CD14-positive monocyte (primary cell): ENCODE measurements around the gene PARS2. TPM values are rescaled to one million over a fixed set of nuclear protein-coding genes. Genes with fewer than 3 reads are reported as not detected.

Source experiments
- DNase-seq, 3 donors: peaks; one replicate each; pipeline ENCODE4 v3.0.0-alpha.2; 2011 to 2022
- H2AFZ ChIP-seq: 2 replicates; pipeline ENCODE4 v1.6.0; 2012; ENCODE audit warnings: mild to moderate bottlenecking, low read depth, low read length, inconsistent platforms; ENCODE audit not compliant: insufficient read depth, poor library complexity, severe bottlenecking
- H3K27ac ChIP-seq, 2 donors: 1 replicate in 1 of 2; 2 replicates in 1 of 2; pipeline ENCODE4 v1.5.1; 2012 to 2013; ENCODE audit warnings: low read length in 2 of 2, control low read depth in 1 of 2, inconsistent platforms in 1 of 2, low read depth in 1 of 2, mild to moderate bottlenecking in 1 of 2
- H3K27me3 ChIP-seq, 2 donors: one replicate each; pipeline versions ENCODE4 v1.6.0 to v1.6.1; 2011 to 2013; ENCODE audit warnings: low read length in 2 of 2; ENCODE audit not compliant: control insufficient read depth in 2 of 2, insufficient read depth in 2 of 2
- H3K36me3 ChIP-seq, 2 donors: replicated peaks in 1 of 2; 1 replicate in 1 of 2; 2 replicates in 1 of 2; pipeline versions ENCODE4 v1.5.1 to v1.6.1; 2012 to 2013; ENCODE audit warnings: low read length in 2 of 2, control low read depth in 1 of 2, inconsistent platforms in 1 of 2, mild to moderate bottlenecking in 1 of 2; ENCODE audit not compliant: insufficient read depth in 2 of 2, control insufficient read depth in 1 of 2
- H3K4me1 ChIP-seq, 2 donors: 1 replicate in 1 of 2; 2 replicates in 1 of 2; pipeline versions ENCODE4 v1.5.1 to v1.6.1; 2012 to 2013; ENCODE audit warnings: low read length in 2 of 2, control low read depth in 1 of 2, inconsistent platforms in 1 of 2, mild to moderate bottlenecking in 1 of 2, moderate library complexity in 1 of 2; ENCODE audit not compliant: insufficient read depth in 2 of 2, control insufficient read depth in 1 of 2
- H3K4me2 ChIP-seq: replicated peaks from 2 replicates; pipeline ENCODE3; 2012; ENCODE audit warnings: low read length, moderate library complexity, mild to moderate bottlenecking; ENCODE audit not compliant: poor library complexity, severe bottlenecking; ENCODE audit errors: extremely low read depth
- H3K4me3 ChIP-seq, 3 experiments: fragments of 200-600 bp in 1 of 3; sonication (generic) in 1 of 3; replicated peaks in 1 of 3; 1 replicate in 2 of 3; 2 replicates in 1 of 3; pipeline ENCODE4 v1.5.1; 2011 to 2013; ENCODE audit warnings: low read length in 3 of 3, mild to moderate bottlenecking in 3 of 3, control low read depth in 2 of 3, low read depth in 2 of 3, inconsistent platforms in 1 of 3, moderate library complexity in 1 of 3
- H3K79me2 ChIP-seq: 2 replicates; pipeline ENCODE4 v1.6.0; 2012; ENCODE audit warnings: mild to moderate bottlenecking, control low read depth, inconsistent platforms, low read length, moderate library complexity; ENCODE audit not compliant: insufficient read depth
- H3K9ac ChIP-seq: 2 replicates; pipeline ENCODE4 v1.6.0; 2017; ENCODE audit warnings: low read length, mild to moderate bottlenecking; ENCODE audit not compliant: insufficient read depth, poor library complexity, severe bottlenecking
- H3K9me3 ChIP-seq, 2 donors: replicated peaks in 1 of 2; 1 replicate in 1 of 2; 2 replicates in 1 of 2; pipeline versions ENCODE4 v1.5.1 to v1.6.1; 2012 to 2013; ENCODE audit warnings: low read length in 2 of 2, control low read depth in 1 of 2; ENCODE audit not compliant: control insufficient read depth in 1 of 2, insufficient read depth in 1 of 2
- H4K20me1 ChIP-seq: 2 replicates; pipeline ENCODE4 v1.6.0; 2012; ENCODE audit warnings: mild to moderate bottlenecking, low read length, control low read depth, moderate library complexity; ENCODE audit not compliant: insufficient read depth
- H3K27ac Mint-ChIP-seq, 7 donors: one replicate each; pipeline ENCODE4 v1.8.0; 2020; ENCODE audit warnings: mild to moderate bottlenecking in 7 of 7, mixed read lengths in 7 of 7, moderate library complexity in 6 of 7, inconsistent platforms in 2 of 7
- H3K27me3 Mint-ChIP-seq, 3 donors: one replicate each; pipeline ENCODE4 v1.8.0; 2021 to 2022; ENCODE audit warnings: low read depth in 3 of 3, mild to moderate bottlenecking in 3 of 3, mixed read lengths in 3 of 3, moderate library complexity in 3 of 3, inconsistent platforms in 1 of 3
- H3K36me3 Mint-ChIP-seq, 2 donors: one replicate each; pipeline ENCODE4 v1.8.0; 2020; ENCODE audit warnings: mixed read lengths in 2 of 2, inconsistent platforms in 1 of 2, mild to moderate bottlenecking in 1 of 2
- H3K4me1 Mint-ChIP-seq: one replicate; pipeline ENCODE4 v1.8.0; 2020; ENCODE audit warnings: mild to moderate bottlenecking, mixed read lengths
- H3K4me3 Mint-ChIP-seq, 2 donors: one replicate each; pipeline ENCODE4 v1.8.0; 2020; ENCODE audit warnings: mild to moderate bottlenecking in 2 of 2, mixed read lengths in 2 of 2, moderate library complexity in 1 of 2
- H3K9me3 Mint-ChIP-seq, 7 donors: one replicate each; pipeline ENCODE4 v1.8.0; 2020 to 2022; ENCODE audit warnings: mixed read lengths in 7 of 7, mild to moderate bottlenecking in 6 of 7, moderate library complexity in 6 of 7, inconsistent platforms in 2 of 7
- CTCF ChIP-seq: fragments of 200-600 bp; IDR thresholded peaks from one replicate; pipeline ENCODE4 v1.8.0; 2022; ENCODE audit warnings: antibody characterized with exemption, mild to moderate bottlenecking
- WGBS: methylation state at CpG from one replicate; pipeline ENCODE4 v1.1.5; 2013; ENCODE audit warnings: missing lambda C conversion rate; ENCODE audit not compliant: insufficient coverage; 5-methylcytosine and 5-hydroxymethylcytosine counted together
- intact Hi-C, 2 donors: fragments of 100-400 bp; cut with micrococcal nuclease; formaldehyde crosslinking; loops; one replicate each; pipeline versions ENCODE4 v1.15.0 to v1.15.1; 2023
- polyA plus RNA-seq, 3 donors: library from polyadenylated mRNA; depleted of rRNA in 1 of 3; unstranded in 2 of 3; stranded (reverse) in 1 of 3; fragments of 300-500 nt in 2 of 3; fragments of >200 nt in 1 of 3; fragmentation: Illumina TruSeq in 2 of 3; gene quantifications; 1 replicate in 2 of 3; 2 replicates in 1 of 3; pipeline ENCODE4 v1.2.3, GENCODE V29; 2012 to 2021

The PARS2 gene
- polyA plus RNA-seq, 3 donors = 0.73 to 1.2 (median 0.92) TPM

GRCh38 chr1:54710434-54710833 is 53.9 kb downstream of the PARS2 start:
- H3K9ac ChIP-seq = no peak overlapping the region
- H3K27ac Mint-ChIP-seq = no peak overlapping the region
- H3K36me3 ChIP-seq = no peaks in the 10 kb centered on the region
- H3K27ac ChIP-seq = no peak overlapping the region
- no peaks in the 10 kb centered on the region for H3K9me3 Mint-ChIP-seq
- H3K27me3 ChIP-seq = no peaks in the 10 kb centered on the region
- intact Hi-C loops = loop anchor here in 1 of 2 donors (10.0 kb wide), 1 partner anchor 766 kb away; the partner anchor contains the start of genes IFT25 and LRRC42
- H3K4me3 Mint-ChIP-seq = no peak overlapping the region
- H3K36me3 Mint-ChIP-seq = no peaks in the 10 kb centered on the region
- no peaks in the 10 kb centered on the region for H3K79me2 ChIP-seq
- DNase-seq = no peak
- peaks cover 6% of the 10 kb centered on the region for H3K4me1 Mint-ChIP-seq
- no peak overlapping the region for H2AFZ ChIP-seq
- no peak overlapping the region for H3K4me2 ChIP-seq
- no peaks in the 10 kb centered on the region for H4K20me1 ChIP-seq
- no peaks in the 10 kb centered on the region for H3K9me3 ChIP-seq
- WGBS = no CpG with 5 or more reads among the region's 3 CpGs
- no peak for TF ChIP-seq CTCF
- peaks cover 0 to 5% (median 2%) of the 10 kb centered on the region in 3 donors for H3K27me3 Mint-ChIP-seq
- no peak overlapping the region for H3K4me3 ChIP-seq
- H3K4me1 ChIP-seq = peaks cover 4 to 6% of the 10 kb centered on the region in 2 donors

- peaks cover 0 to 5% (median 2%) of the 10 kb centered on the region in 3 donors for H3K27me3 Mint-ChIP-seq
- intact Hi-C loops = loop anchor here in 1 of 2 donors (10.0 kb wide), 1 partner anchor 765 kb away; the partner anchor contains the start of genes IFT25 and LRRC42
- no peaks in the 10 kb centered on the region for H3K36me3 Mint-ChIP-seq
- no peaks in the 10 kb centered on the region for H3K4me1 ChIP-seq
- no peak overlapping the region for H3K27ac ChIP-seq
- no peak overlapping the region for H2AFZ ChIP-seq
- 91% methylated on average over 6 of the region's 8 CpGs for WGBS
- DNase-seq = no peak
- no peak overlapping the region for H3K4me3 ChIP-seq
- no peak overlapping the region for H3K4me3 Mint-ChIP-seq
- no peaks in the 10 kb centered on the region for H4K20me1 ChIP-seq
- H3K4me1 Mint-ChIP-seq = no peaks in the 10 kb centered on the region
- no peaks in the 10 kb centered on the region for H3K9me3 Mint-ChIP-seq
- no peak for TF ChIP-seq CTCF
- H3K27me3 ChIP-seq = no peaks in the 10 kb centered on the region
- H3K27ac Mint-ChIP-seq = no peak overlapping the region
- H3K4me2 ChIP-seq = no peak overlapping the region
- no peaks in the 10 kb centered on the region for H3K79me2 ChIP-seq
- H3K36me3 ChIP-seq = no peaks in the 10 kb centered on the region
- no peaks in the 10 kb centered on the region for H3K9me3 ChIP-seq
- H3K9ac ChIP-seq = no peak overlapping the region
Measured at GRCh38 chr1:54709547-54710292, 54.6 kb downstream of the PARS2 start.
